Activated CD8-positive, alpha-beta memory T cell treated with anti-CD3 and anti-CD28 coated beads for 36 hours (primary cell): ENCODE data around the gene COTL1. TPM values are rescaled to one million over a fixed set of nuclear protein-coding genes. Genes with fewer than 3 reads are reported as not detected.
"Not testable (repeated sequence)": the region's sequence is repeated elsewhere in the genome, so short reads cannot be mapped to it uniquely, and the experiment has no call there.

Experiments
- CTCF ChIA-PET: fragments of 350-600 bp; sonication (Branson Sonifier 250); formaldehyde crosslinking; loops from one replicate; lab custom pipeline; 2021; ENCODE audit warnings: antibody characterized with exemption; lab: Charles Lee
- POLR2A ChIA-PET: fragments of 350-600 bp; sonication (Branson Sonifier 250); formaldehyde crosslinking; loops from one replicate; lab custom pipeline; 2021; ENCODE audit warnings: antibody characterized with exemption; lab: Charles Lee
- total RNA-seq, 2 experiments: library from RNA; stranded (reverse); gene quantifications; one replicate each; pipeline ENCODE4 v1.2.3, GENCODE V29; 2021

Gene COTL1
- total RNA-seq, 2 experiments from 2014 or later, result 450 to 456 TPM

- ChIA-PET POLR2A (interaction anchor here (0.9 kb wide), 1 partner anchor 41 kb away, joined by 3 read pairs; no protein-coding TSS in a partner anchor), CTCF (no interaction called here)
Measured at GRCh38 chr16:84570739-84571403, 47.0 kb downstream of the COTL1 start.

GRCh38 chr16:84569382-84569987 lies 48.4 kb downstream of the COTL1 start:
- POLR2A ChIA-PET, result no interaction called here
- CTCF ChIA-PET, result interaction anchor here (0.6 to 1.6 kb wide), 3 partner anchors 19 to 103 kb away, joined by 3 read pairs; no protein-coding TSS in a partner anchor

GRCh38 chr16:84568066-84568465 lies 49.8 kb downstream of the COTL1 start:
- POLR2A ChIA-PET, result no interaction called here
- CTCF ChIA-PET, result no interaction called here

- ChIA-PET POLR2A (interaction anchor here (0.6 kb wide), 1 partner anchor 25 kb away, joined by 4 read pairs; no protein-coding TSS in a partner anchor), CTCF (interaction anchor here (1.2 kb wide), 1 partner anchor 55 kb away, joined by 4 read pairs; no protein-coding TSS in a partner anchor)
Measured at GRCh38 chr16:84567286-84567962, 50.5 kb downstream of the COTL1 start.

GRCh38 chr16:84566545-84567257 lies 51.2 kb downstream of the COTL1 start:
- CTCF ChIA-PET, result interaction anchor here (1.2 kb wide), 1 partner anchor 56 kb away, joined by 4 read pairs; no protein-coding TSS in a partner anchor

GRCh38 chr16:84565669-84566495 lies 52.0 kb downstream of the COTL1 start:
- POLR2A ChIA-PET, result interaction anchor here (0.6 to 0.7 kb wide), 2 partner anchors 34 to 61 kb away, joined by 3 to 4 read pairs; no protein-coding TSS in a partner anchor

More at GRCh38 chr16:84566545-84567257, 51.2 kb downstream of the COTL1 start:
- POLR2A ChIA-PET, result interaction anchor here (0.6 kb wide), 1 partner anchor 25 kb away, joined by 4 read pairs; no protein-coding TSS in a partner anchor

GRCh38 chr16:84563786-84564420 lies 54.0 kb downstream of the COTL1 start:
- POLR2A ChIA-PET, result no interaction called here

More at GRCh38 chr16:84565669-84566495, 52.0 kb downstream of the COTL1 start:
- CTCF ChIA-PET, result interaction anchor here (1.0 to 2.5 kb wide), 2 partner anchors 55 to 57 kb away, joined by 3 to 7 read pairs; no protein-coding TSS in a partner anchor

GRCh38 chr16:84563064-84563715 lies 54.7 kb downstream of the COTL1 start:
- POLR2A ChIA-PET, result no interaction called here
- CTCF ChIA-PET, result interaction anchor here (0.8 to 2.5 kb wide), 4 partner anchors 35 to 295 kb away, joined by 3 to 7 read pairs (median 4); no protein-coding TSS in a partner anchor

More at GRCh38 chr16:84563786-84564420, 54.0 kb downstream of the COTL1 start:
- CTCF ChIA-PET, result interaction anchor here (0.8 to 2.5 kb wide), 4 partner anchors 26 to 295 kb away, joined by 3 to 7 read pairs (median 4); no protein-coding TSS in a partner anchor

- ChIA-PET POLR2A (no interaction called here), CTCF (interaction anchor here (1.3 to 1.6 kb wide), 2 partner anchors 36 to 56 kb away, joined by 3 to 4 read pairs; no protein-coding TSS in a partner anchor)
Measured at GRCh38 chr16:84562174-84562815, 55.6 kb downstream of the COTL1 start.

- ChIA-PET POLR2A (no interaction called here), CTCF (interaction anchor here (1.4 kb wide), 1 partner anchor 22 kb away, joined by 3 read pairs; no protein-coding TSS in a partner anchor)
Measured at GRCh38 chr16:84561291-84561690, 56.6 kb downstream of the COTL1 start.

- CTCF ChIA-PET, result interaction anchor here (0.6 to 1.4 kb wide), 2 partner anchors 23 to 437 kb away, joined by 3 read pairs; no protein-coding TSS in a partner anchor
- POLR2A ChIA-PET, result no interaction called here
Measured at GRCh38 chr16:84560269-84560668, 57.6 kb downstream of the COTL1 start.

- POLR2A ChIA-PET, result no interaction called here
- CTCF ChIA-PET, result no interaction called here
Measured at GRCh38 chr16:84559311-84559932, 58.5 kb downstream of the COTL1 start.

- CTCF ChIA-PET, POLR2A ChIA-PET: not testable (repeated sequence)
Measured at GRCh38 chr16:84558850-84559249, 59.0 kb downstream of the COTL1 start.

- ChIA-PET POLR2A (interaction anchor here (1.0 kb wide), 1 partner anchor 42 kb away, joined by 3 read pairs; no protein-coding TSS in a partner anchor), CTCF (interaction anchor here (0.5 to 1.7 kb wide), 2 partner anchors 26 to 115 kb away, joined by 4 read pairs; no protein-coding TSS in a partner anchor)
Measured at GRCh38 chr16:84557504-84557903, 60.4 kb downstream of the COTL1 start.

- ChIA-PET POLR2A (interaction anchor here (0.6 to 1.0 kb wide), 2 partner anchors 43 to 56 kb away, joined by 3 read pairs; no protein-coding TSS in a partner anchor), CTCF (interaction anchor here (1.7 kb wide), 1 partner anchor 26 kb away, joined by 4 read pairs; no protein-coding TSS in a partner anchor)
Measured at GRCh38 chr16:84557059-84557458, 60.8 kb downstream of the COTL1 start.
